DOHH2 (cell line): ENCODE data around the gene TSHZ2.

Experiments
- CTCF ChIP-seq: fragments of 200-600 bp; sonication (generic); IDR thresholded peaks from one replicate; pipeline ENCODE4 v1.5.1; 2014; ENCODE audit warnings: antibody characterized with exemption, mild to moderate bottlenecking, low read depth, low read length; ENCODE audit not compliant: poor library complexity, severe bottlenecking
- EZH2phosphoT487 ChIP-seq: fragments of 200-600 bp; sonication (generic); IDR thresholded peaks from 2 replicates; pipeline ENCODE4 v1.6.1; 2017; ENCODE audit warnings: borderline replicate concordance, mild to moderate bottlenecking, antibody characterized with exemption, low read length, moderate library complexity, mixed read lengths

- no peak for TF ChIP-seq CTCF
- no peak for TF ChIP-seq EZH2phosphoT487
Measured at GRCh38 chr20:53522696-53523095, 550.5 kb downstream of the TSHZ2 start.
